ENCODE results near the gene KRT80. TPM values are rescaled to one million over a fixed set of nuclear protein-coding genes. Genes with fewer than 3 reads are reported as not detected.

The KRT80 gene
- total RNA-seq, 1 donor from 2014 or later: 2.7 TPM

DNA sequence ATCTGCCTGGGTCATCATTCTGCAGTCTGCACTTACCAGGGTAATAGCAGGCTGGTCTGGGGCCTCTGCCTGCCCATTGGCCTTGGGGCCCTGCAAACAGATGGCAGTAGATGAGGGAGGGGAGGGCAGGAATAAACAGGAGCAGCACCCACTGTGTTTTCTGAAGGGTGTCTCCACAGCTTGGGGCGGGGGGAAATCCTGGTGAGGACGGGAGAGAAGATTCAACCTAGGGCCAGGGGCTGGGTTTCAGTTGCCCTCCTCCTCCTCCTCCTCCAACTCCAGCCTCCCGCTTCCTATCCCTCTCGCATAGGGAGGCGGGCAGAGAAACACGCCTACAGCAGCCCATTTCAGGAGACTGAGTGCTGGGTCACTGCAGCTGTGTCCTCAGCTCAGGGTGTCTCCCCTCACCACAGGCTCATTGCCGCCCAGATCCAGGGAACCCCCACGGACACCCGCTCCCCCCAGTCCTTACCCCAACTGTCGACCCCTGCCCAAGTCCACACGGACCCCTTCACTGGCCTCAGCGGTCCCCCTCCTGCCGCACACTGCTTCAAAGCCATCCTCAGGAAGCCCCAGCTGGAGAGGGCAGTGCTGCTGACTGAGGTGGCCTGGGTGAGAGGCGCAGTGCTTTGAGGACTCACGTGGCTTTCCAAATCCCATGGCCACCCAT, 9.1 kb upstream of the KRT80 start:
- Mint-ChIP-seq H3K27ac (peak overlapping the region; percentile 39), H3K4me1 (peaks cover 57% of the 10 kb centered on the region), H3K4me3 (no peak overlapping the region), H3K27me3 (ENCODE audit: low read depth) (no peaks in the 10 kb centered on the region), H3K36me3 (no peaks in the 10 kb centered on the region), H3K9me3 (no peaks in the 10 kb centered on the region)
- DNase-seq (ENCODE audit: low spot score in 2 of 2, unreplicated experiment in 2 of 2): no peak
- TF ChIP-seq, protein P1, sequence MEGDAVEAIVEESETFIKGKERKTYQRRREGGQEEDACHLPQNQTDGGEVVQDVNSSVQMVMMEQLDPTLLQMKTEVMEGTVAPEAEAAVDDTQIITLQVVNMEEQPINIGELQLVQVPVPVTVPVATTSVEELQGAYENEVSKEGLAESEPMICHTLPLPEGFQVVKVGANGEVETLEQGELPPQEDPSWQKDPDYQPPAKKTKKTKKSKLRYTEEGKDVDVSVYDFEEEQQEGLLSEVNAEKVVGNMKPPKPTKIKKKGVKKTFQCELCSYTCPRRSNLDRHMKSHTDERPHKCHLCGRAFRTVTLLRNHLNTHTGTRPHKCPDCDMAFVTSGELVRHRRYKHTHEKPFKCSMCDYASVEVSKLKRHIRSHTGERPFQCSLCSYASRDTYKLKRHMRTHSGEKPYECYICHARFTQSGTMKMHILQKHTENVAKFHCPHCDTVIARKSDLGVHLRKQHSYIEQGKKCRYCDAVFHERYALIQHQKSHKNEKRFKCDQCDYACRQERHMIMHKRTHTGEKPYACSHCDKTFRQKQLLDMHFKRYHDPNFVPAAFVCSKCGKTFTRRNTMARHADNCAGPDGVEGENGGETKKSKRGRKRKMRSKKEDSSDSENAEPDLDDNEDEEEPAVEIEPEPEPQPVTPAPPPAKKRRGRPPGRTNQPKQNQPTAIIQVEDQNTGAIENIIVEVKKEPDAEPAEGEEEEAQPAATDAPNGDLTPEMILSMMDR (IDR thresholded peaks at IDR 0.05; ENCODE audit: unreplicated experiment): no peak

DNA sequence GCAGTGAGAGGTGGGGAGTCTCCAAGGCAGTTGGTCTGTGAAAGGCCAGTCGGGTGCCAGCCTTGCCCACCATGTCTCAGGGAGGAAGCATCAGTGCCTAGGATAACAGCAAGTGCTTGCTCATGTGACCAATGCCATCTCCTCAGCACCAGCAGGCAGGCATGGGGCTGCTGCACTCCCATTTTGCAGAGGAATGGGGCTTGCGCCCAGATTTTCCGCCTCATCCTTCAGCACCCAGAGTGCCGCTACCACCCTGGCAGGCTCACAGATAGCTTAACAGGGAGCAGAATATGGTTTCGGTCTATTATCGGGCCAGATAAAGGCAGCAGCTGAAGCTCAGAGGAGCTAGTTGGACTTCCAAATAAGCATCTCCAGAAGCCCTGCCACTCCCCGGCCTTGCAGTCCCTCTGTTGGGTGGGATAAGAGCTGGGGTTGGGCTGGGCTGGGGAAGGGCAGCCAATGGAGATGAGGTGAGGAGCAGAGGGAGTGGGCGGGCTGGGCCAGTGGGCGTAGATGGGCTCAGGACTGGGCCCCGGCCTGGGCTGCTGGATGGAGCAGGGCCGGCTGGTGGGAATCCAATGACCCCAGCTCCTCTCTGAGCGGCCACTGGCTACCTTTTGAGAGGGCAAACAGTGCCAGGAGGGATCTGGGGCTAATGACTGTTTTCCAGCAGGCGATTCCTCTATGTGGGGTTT, 8.4 kb upstream of the KRT80 start:
- TF ChIP-seq, protein P1 (IDR thresholded peaks at IDR 0.05; ENCODE audit: unreplicated experiment): no peak
- Mint-ChIP-seq H3K4me1 (peaks cover 57% of the 10 kb centered on the region), H3K27me3 (ENCODE audit: low read depth) (no peaks in the 10 kb centered on the region)

DNA sequence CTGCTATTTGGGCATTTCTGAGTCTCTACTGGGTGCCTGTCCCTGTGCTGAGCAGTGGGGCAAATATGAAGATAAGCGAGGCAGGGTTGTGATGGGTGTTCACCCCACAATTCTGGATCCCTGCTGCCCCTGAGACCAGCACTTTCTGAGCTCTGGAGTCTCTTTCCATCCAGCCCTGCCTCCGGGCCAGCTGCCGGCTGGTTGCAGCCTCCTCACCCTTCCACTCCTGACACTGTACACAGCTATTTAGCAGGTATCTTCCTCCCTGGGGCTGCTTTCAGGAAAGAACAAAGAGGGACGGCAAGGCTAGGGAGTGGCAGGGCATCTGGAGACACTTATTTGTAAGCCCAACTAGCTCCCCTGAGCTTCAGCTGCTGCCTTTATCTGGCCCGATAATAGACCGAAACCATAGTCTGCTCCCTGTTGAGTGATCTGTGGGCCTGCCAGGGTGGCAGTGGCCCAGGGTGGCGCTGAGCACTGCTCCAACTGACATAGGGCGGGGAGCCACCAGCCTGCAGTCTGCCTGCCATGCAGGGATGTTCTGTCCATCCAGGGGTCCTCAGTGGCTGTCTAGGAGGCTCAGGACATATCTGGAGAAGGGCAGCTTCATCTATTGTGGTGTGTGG, 7.6 kb upstream of the KRT80 start:
- Mint-ChIP-seq H3K27ac (no peak overlapping the region), H3K36me3 (no peaks in the 10 kb centered on the region), H3K27me3 (ENCODE audit: low read depth) (no peaks in the 10 kb centered on the region), H3K4me3 (no peak overlapping the region), H3K9me3 (no peaks in the 10 kb centered on the region), H3K4me1 (peaks cover 65% of the 10 kb centered on the region)
- DNase-seq (ENCODE audit: low spot score in 2 of 2, unreplicated experiment in 2 of 2): no peak
- TF ChIP-seq, protein P1 (IDR thresholded peaks at IDR 0.05; ENCODE audit: unreplicated experiment): no peak

More for the DNA sequence above, 8.4 kb upstream of the KRT80 start:
- H3K27ac Mint-ChIP-seq: no peak overlapping the region
- no peaks in the 10 kb centered on the region for H3K9me3 Mint-ChIP-seq
- H3K36me3 Mint-ChIP-seq: no peaks in the 10 kb centered on the region
- DNase-seq (ENCODE audit: low spot score in 2 of 2, unreplicated experiment in 2 of 2): no peak
- H3K4me3 Mint-ChIP-seq: no peak overlapping the region

DNA sequence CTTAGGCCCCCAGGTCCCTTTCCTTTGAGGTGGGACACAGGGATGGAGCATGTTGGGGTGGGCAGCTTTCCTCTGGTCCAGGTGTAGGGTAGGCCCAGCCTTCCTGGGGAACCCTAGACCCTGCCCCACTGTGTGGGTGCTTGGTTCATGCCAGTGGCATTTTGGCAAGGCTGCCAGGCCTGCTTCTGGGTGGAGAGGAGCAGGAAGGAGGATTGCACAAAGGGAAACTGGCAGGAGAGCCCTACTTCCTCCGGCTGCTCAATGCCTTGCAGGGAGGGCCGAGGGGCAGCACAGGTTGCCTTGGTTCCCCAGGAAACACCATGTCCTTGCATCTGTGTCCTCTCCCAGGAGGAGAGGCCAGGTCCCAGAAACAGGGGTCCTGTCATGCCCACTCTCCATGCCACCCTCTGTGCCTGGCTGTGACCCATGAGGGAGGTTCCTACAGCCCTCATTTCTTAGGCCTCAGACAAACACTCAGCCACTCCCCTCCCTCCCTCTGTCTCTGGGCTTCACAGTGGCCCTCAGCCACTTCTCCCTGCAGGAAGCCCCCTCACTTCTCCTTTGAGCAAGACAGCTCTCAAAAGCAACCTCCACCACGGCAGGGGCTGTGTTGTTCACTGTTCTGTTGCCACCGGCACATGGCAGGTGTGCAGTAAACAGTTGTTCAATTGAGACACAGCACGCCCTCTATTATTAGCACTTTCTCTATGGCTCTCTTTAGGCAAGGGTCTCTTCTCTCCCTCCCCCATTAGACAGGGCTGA, 6.8 kb upstream of the KRT80 start:
- Mint-ChIP-seq H3K36me3 (no peaks in the 10 kb centered on the region), H3K9me3 (no peaks in the 10 kb centered on the region), H3K4me1 (peaks cover 67% of the 10 kb centered on the region), H3K27me3 (ENCODE audit: low read depth) (no peaks in the 10 kb centered on the region), H3K4me3 (no peak overlapping the region), H3K27ac (no peak overlapping the region)
- no peak for DNase-seq (ENCODE audit: low spot score in 2 of 2, unreplicated experiment in 2 of 2)
- TF ChIP-seq, protein P1 (IDR thresholded peaks at IDR 0.05; ENCODE audit: unreplicated experiment): no peak

DNA sequence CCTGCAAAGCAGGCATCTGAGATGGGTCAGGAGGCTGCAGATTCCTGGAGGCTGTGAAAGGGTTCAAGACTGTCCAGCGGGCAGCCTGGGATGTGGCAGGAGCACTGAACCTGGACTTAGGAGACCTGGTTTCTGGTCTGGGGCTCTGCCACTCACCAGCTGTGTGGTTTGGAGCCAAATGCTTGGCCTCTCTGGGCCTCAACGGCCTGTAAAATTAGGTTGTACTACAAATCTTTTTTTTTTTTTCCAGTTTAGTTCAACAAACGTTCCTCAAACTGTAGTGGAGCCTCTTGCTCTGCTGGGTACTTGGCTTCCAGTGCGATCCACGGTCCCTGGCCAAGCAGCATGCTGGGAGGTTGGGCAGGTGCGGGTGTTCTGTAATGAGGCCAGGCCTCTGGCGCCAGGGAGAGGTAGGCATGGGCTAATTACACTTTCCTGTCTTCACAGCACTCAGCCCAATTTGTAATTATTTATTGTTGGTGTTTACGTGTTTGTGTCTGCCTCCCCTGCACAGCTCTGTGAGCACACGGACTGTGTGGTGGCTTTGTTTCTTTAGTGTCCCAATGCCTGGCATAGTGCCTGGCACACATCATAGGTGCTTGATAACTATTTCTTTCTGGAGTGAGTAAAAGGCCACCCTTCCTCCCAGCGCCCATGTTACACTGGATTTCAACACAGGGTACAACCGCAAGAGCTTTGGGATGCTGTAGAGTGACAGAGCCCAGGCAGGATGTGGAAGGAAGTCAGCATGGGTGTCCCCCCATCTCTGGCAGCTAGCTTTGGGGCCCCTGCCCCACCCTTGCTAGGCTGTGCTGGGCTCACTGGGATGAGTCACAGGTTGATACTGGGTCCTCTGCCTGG, 5.8 kb upstream of the KRT80 start:
- Mint-ChIP-seq H3K4me1 (peaks cover 67% of the 10 kb centered on the region), H3K27me3 (ENCODE audit: low read depth) (no peaks in the 10 kb centered on the region), H3K36me3 (no peaks in the 10 kb centered on the region), H3K4me3 (no peak overlapping the region), H3K9me3 (no peaks in the 10 kb centered on the region), H3K27ac (no peak overlapping the region)
- TF ChIP-seq, protein P1 (IDR thresholded peaks at IDR 0.05; ENCODE audit: unreplicated experiment): no peak
- DNase-seq (ENCODE audit: low spot score in 2 of 2, unreplicated experiment in 2 of 2): no peak

Data from mesothelial cell of epicardium (in vitro differentiated cells).